KMS-11 (cell line): Measurements from ENCODE around the gene NAALADL1.

Experiments used
- H2AFZ ChIP-seq: fragments of 200-600 bp; sonication (generic); 2 replicates; pipeline ENCODE4 v1.6.1; 2016; ENCODE audit warnings: antibody characterized with exemption, mixed run types, low read depth
- H3K27ac ChIP-seq: fragments of 200-600 bp; sonication (generic); 2 replicates; pipeline ENCODE4 v1.6.1; 2016; ENCODE audit warnings: mild to moderate bottlenecking, mixed run types
- H3K27me3 ChIP-seq: fragments of 200-600 bp; sonication (generic); 2 replicates; pipeline ENCODE4 v1.6.1; 2017; ENCODE audit warnings: mild to moderate bottlenecking, low read depth, mixed run types, moderate library complexity; ENCODE audit not compliant: insufficient read depth
- H3K36me3 ChIP-seq: fragments of 200-600 bp; sonication (generic); 2 replicates; pipeline ENCODE4 v1.6.1; 2017; ENCODE audit warnings: mild to moderate bottlenecking, mixed run types; ENCODE audit not compliant: insufficient read depth
- H3K4me1 ChIP-seq: fragments of 200-600 bp; sonication (generic); 2 replicates; pipeline ENCODE4 v1.6.1; 2016; ENCODE audit warnings: mild to moderate bottlenecking, low read depth, mixed run types; ENCODE audit not compliant: poor library complexity, severe bottlenecking
- H3K4me2 ChIP-seq: fragments of 200-600 bp; sonication (generic); 2 replicates; pipeline ENCODE4 v1.7.0; 2016; ENCODE audit warnings: mild to moderate bottlenecking, mixed run types
- H3K4me3 ChIP-seq: fragments of 200-600 bp; sonication (generic); IDR thresholded peaks from 2 replicates; pipeline ENCODE4 v1.6.1; 2017; ENCODE audit warnings: low read depth, low read length, mixed read lengths; ENCODE audit not compliant: insufficient read depth
- H3K79me2 ChIP-seq: fragments of 200-600 bp; sonication (generic); 2 replicates; pipeline ENCODE4 v1.6.1; 2016; ENCODE audit warnings: low read depth, mixed run types; ENCODE audit not compliant: insufficient read depth
- H3K9ac ChIP-seq: fragments of 200-600 bp; sonication (generic); 2 replicates; pipeline ENCODE4 v1.6.1; 2016; ENCODE audit warnings: mild to moderate bottlenecking, mixed run types
- H4K20me1 ChIP-seq: fragments of 200-600 bp; sonication (generic); 2 replicates; pipeline ENCODE4 v1.6.1; 2016; ENCODE audit warnings: mild to moderate bottlenecking, mixed run types; ENCODE audit not compliant: insufficient read depth
- TF ChIP-seq, protein P1 (sequence below): fragments of 200-600 bp; sonication (generic); conservative IDR thresholded peaks from 2 replicates; pipeline ENCODE4 v1.6.1; 2017; ENCODE audit warnings: low read depth, mild to moderate bottlenecking, antibody characterized with exemption, low read length, moderate library complexity, mixed read lengths

Gene NAALADL1

GRCh38 chr11:65042891-65043290 is 15.5 kb downstream of the NAALADL1 start:
- Histone ChIP-seq H2AFZ (no peak overlapping the region), H3K4me1 (peaks cover 30% of the 10 kb centered on the region), H3K4me2 (peak overlapping the region; percentile 88; the same call in 1 of the 2 replicates), H3K27ac (no peak overlapping the region), H3K4me3 (no peak overlapping the region), H3K79me2 (peaks cover 13% of the 10 kb centered on the region), H3K9ac (no peak overlapping the region), H4K20me1 (no peaks in the 10 kb centered on the region), H3K36me3 (no peaks in the 10 kb centered on the region), H3K27me3 (no peaks in the 10 kb centered on the region)
- TF ChIP-seq, protein P1, sequence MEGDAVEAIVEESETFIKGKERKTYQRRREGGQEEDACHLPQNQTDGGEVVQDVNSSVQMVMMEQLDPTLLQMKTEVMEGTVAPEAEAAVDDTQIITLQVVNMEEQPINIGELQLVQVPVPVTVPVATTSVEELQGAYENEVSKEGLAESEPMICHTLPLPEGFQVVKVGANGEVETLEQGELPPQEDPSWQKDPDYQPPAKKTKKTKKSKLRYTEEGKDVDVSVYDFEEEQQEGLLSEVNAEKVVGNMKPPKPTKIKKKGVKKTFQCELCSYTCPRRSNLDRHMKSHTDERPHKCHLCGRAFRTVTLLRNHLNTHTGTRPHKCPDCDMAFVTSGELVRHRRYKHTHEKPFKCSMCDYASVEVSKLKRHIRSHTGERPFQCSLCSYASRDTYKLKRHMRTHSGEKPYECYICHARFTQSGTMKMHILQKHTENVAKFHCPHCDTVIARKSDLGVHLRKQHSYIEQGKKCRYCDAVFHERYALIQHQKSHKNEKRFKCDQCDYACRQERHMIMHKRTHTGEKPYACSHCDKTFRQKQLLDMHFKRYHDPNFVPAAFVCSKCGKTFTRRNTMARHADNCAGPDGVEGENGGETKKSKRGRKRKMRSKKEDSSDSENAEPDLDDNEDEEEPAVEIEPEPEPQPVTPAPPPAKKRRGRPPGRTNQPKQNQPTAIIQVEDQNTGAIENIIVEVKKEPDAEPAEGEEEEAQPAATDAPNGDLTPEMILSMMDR = no peak

- TF ChIP-seq, protein P1 = no peak
These were observed 17.3 kb downstream of the NAALADL1 start, which contains the start of gene SAC3D1 for GRCh38 chr11:65040847-65041622. TSS of gene SAC3D1 (plus strand) at chr11:65041210. CDS start at chr11:65041293, 83 bp downstream.

GRCh38 chr11:65040520-65040846 is 17.9 kb downstream of the NAALADL1 start:
- no peaks in the 10 kb centered on the region for H4K20me1 ChIP-seq
- H3K27me3 ChIP-seq = no peaks in the 10 kb centered on the region
- no peak overlapping the region for H3K4me3 ChIP-seq
- H3K36me3 ChIP-seq = no peaks in the 10 kb centered on the region
- H3K9ac ChIP-seq = peak overlapping the region; percentile 67; the same call in 1 of the 2 replicates
- H3K27ac ChIP-seq = peak overlapping the region; percentile 64
- TF ChIP-seq, protein P1 = no peak
- peaks cover 13% of the 10 kb centered on the region for H3K79me2 ChIP-seq
- H3K4me1 ChIP-seq = peaks cover 26% of the 10 kb centered on the region
- peak overlapping the region; percentile 77 for H2AFZ ChIP-seq
- peak overlapping the region; percentile 90 for H3K4me2 ChIP-seq

More at GRCh38 chr11:65040847-65041622, 17.3 kb downstream of the NAALADL1 start, which contains the start of gene SAC3D1:
- Histone ChIP-seq H3K4me2 (peak within 1 kb of the TSS; percentile 90), H3K36me3 (no peaks in the 10 kb centered on the region), H3K27ac (peak within 1 kb of the TSS; percentile 64), H3K27me3 (no peaks in the 10 kb centered on the region), H3K79me2 (peaks cover 13% of the 10 kb centered on the region), H4K20me1 (no peaks in the 10 kb centered on the region), H3K9ac (peak within 1 kb of the TSS; percentile 67; the same call in 1 of the 2 replicates), H3K4me1 (peaks cover 30% of the 10 kb centered on the region), H3K4me3 (no peak within 1 kb of the TSS), H2AFZ (peak within 1 kb of the TSS; percentile 77)

- H3K4me3 ChIP-seq = no peak overlapping the region
- H3K79me2 ChIP-seq = 0 out of 2 replicates have a peak, but pooled peaks cover 2% of the 10 kb centered on the region
- no peaks in the 10 kb centered on the region for H4K20me1 ChIP-seq
- TF ChIP-seq, protein P1 = no peak
- H3K36me3 ChIP-seq = no peaks in the 10 kb centered on the region
- H3K4me1 ChIP-seq = peaks cover 10% of the 10 kb centered on the region
- H3K4me2 ChIP-seq = no peak overlapping the region
- no peak overlapping the region for H3K9ac ChIP-seq
- H2AFZ ChIP-seq = no peak overlapping the region
- H3K27me3 ChIP-seq = no peaks in the 10 kb centered on the region
- H3K27ac ChIP-seq = no peak overlapping the region
These were observed 21.4 kb downstream of the NAALADL1 start for GRCh38 chr11:65036931-65037330.
